Esophagus mucosa (tissue), 1 donor: Measurements from ENCODE around the gene RPS6KL1. TPM values are rescaled to one million over a fixed set of nuclear protein-coding genes. Genes with fewer than 3 reads are reported as not detected.

Source experiments
- ATAC-seq: fragments of 200-7000 bp; cut with Tn5 transposase; one replicate; pipeline ENCODE4 v1.9.1; 2020
- total RNA-seq: library from RNA; stranded (reverse); gene quantifications from one replicate; pipeline ENCODE4 v1.2.4, GENCODE V29; 2023
- donor health status: DM: yes; HTN: yes; CAD: no.

The RPS6KL1 gene
- total RNA-seq, 1 donor from 2014 or later: 1.7 TPM

DNA sequence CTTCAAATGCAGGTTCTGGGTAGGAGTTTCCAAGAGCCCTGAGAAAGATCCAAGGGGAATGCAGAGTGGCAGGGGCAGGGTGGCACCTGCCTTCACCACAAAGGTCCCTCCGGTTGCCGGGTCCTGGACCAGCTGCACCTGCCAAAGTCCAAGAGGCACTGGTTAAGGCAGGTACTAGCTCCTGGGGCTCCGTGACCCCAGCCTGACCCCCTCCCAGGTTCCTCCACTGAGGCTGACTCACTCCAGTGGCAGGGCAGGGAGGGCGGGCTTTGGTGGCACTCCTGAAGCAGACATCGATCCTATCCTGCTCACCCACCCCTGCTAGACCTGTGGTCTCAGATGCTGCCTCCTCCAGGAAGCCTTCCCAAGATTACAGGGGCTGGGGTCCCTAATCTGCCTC lies 11.4 kb downstream of the RPS6KL1 start:
- peak; percentile 43 for ATAC-seq

DNA sequence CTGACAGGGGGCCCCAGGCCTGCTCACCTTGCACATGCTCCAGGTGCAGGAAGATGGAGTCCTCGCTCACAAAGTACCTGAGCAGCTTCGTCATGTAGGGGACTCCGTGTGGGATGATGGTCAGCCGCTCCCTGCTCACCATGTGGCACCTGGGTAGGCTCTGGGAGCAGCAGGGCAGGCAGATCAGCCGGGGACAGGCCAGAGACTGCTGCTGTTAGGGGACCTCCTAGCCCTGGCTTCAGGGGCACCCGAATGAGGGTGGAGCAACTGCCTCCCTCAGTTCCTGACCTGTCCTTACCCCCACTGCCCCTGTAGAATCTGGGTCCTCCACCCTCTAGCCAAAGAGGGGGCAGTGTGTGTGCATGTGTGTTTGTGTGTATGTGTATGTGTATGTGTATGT lies 11.8 kb downstream of the RPS6KL1 start:
- no peak for ATAC-seq

GRCh38 chr14:74910556-74910955 lies 12.5 kb downstream of the RPS6KL1 start:
- ATAC-seq: no peak

- no peak for ATAC-seq
Observed at GRCh38 chr14:74909911-74910310, 13.1 kb downstream of the RPS6KL1 start.

DNA sequence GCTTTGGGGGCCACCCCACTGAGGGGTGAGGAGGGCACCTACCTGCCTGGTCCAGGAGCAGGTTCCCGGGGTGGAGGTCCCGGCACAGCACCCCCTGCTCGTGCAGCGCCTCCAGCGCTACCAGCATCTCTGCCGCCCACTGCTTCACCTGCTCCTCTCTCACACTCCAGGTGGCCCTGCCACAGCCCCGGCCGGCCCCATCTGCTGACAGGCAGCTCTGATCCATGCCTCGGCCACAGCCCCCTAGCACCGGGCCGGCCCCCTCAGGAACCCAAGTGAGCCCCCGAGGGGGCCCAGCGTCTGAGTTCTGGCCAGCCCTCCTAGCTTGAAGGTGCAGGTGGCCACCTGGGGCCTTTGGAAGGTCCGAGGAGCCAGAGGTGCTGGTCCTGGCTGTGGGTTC lies 13.6 kb downstream of the RPS6KL1 start:
- no peak for ATAC-seq

DNA sequence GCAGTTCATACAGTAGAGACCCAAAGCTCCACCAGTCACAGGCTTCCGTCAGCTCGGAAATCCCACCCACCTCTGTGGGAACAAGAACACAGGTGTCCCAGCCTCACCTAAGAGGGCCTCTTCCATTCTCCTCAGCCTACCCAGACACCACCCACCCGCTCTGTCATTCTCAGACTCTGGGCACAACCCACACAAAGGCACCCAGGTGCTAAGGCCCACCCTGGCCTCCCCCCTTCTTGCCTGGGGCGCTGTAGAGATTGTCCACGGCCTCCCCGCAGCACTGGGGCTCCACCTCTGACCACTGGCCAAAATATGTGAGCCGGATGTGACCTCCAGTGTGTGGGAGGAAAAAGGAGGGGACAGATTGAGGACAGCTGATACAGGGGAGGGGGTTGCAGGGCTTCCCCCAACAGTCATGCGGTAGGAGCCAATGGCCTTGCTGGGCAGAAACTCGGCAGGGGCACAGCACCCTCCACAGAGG lies 14.2 kb downstream of the RPS6KL1 start:
- ATAC-seq: no peak

GRCh38 chr14:74907744-74908143 lies 15.3 kb downstream of the RPS6KL1 start:
- ATAC-seq: no peak

GRCh38 chr14:74906925-74907521 lies 16.0 kb downstream of the RPS6KL1 start:
- ATAC-seq: peak; percentile 2

- ATAC-seq: peak; percentile 40
Observed at GRCh38 chr14:74905595-74906142, 17.4 kb downstream of the RPS6KL1 start.

DNA sequence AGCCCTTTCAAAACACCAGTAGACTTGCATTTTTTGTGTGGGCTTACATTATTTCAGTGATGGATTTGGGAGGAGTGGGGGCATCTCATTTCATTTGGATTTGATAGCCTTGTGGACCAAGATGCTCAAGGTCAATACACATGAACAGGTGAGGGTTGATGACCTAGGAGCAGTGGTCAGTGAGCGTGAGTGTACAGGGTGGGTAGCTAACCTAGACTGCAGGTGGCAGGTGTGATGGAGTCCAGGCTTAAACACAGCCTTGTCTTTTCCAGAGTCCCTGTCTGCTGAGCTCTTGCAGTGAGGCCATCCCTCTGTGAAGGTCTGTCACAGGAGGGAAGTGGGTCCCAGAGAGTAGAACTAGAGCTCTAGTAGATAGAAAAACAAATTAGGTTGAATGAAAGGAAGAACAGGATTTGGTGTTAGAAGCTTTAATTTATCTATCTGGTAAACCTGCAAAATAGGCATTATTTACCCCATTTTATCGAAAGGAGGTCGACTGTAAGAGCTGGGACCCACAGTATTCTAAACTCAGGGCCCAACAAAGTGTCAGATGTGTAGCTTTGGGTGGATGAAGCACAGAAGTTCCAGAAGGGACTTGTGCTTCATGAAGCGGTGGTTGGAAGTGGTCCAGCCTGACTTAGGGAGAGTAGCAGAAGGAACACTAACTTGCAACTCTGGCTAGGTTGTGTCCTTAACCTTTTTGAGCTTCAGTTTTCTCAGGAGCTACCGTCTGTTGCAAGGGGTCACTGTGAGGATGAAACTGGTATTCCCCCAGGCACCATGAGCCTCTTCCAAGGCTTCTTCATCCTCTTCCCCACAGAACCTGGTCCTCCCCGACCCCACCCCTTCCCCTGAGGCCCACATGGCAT lies 18.2 kb downstream of the RPS6KL1 start:
- ATAC-seq: no peak

GRCh38 chr14:74902941-74903705 lies 19.9 kb downstream of the RPS6KL1 start:
- ATAC-seq: no peak

DNA sequence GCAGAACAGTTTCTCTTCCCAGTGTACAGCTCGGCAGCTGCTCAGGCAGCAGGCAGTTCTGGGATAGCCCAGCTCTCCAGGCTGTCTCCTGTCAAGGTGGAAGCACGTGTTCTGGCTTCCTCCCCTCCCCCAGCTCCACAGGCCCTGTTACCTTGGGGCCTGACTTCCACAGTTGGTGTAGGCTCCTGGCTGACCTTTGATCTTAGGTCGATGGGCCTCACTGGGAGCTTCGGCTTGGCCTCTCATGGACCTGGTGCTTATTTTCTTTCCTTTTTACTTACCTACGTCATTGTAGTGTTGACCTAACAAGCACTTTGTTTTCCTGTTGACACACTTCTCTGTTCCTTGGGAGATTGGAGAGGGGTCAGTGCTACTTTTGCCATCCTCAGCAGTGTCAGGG lies 24.4 kb downstream of the RPS6KL1 start:
- peak; percentile 16 for ATAC-seq

DNA sequence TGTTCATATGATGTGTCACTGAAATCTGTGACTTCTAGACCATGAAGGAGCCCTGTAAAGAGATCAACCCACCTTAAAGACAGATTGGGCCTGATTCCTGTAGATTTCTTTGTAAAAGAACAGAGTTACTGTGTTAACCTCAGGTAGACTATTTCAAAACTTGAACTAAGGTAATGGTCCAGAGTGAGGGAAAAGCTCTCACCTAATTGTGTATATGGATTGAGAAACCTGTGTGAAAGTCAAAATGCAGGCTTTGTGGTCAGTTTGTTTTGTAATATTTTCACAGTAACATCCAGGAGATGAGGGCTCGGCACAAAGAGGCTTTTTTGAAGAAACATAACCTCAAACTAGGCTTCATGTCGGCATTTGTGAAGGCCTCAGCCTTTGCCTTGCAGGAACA lies 25.0 kb downstream of the RPS6KL1 start:
- no peak for ATAC-seq

DNA sequence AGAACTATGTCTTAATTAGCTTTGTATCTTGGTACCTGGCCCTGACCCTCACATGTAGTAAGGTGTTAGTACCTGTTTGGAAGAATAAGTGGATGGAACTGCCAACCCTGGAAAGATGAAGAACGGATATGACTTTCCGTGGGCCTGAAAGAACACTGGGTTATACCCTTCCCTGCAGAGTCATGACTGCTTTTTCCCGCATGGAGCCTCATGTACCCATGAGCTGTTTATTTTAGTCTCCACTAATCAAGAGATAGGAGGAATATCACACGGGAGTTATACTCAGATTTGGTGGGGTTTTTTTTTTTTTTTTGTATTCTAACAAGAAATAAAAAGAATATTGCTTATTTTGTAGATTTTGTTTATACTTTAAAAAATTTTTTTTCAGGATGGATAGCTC lies 25.4 kb downstream of the RPS6KL1 start:
- ATAC-seq: no peak

- no peak for ATAC-seq
Observed at GRCh38 chr14:74896400-74896799, 26.7 kb downstream of the RPS6KL1 start.

GRCh38 chr14:74893614-74894091 lies 29.4 kb downstream of the RPS6KL1 start:
- ATAC-seq: no peak

DNA sequence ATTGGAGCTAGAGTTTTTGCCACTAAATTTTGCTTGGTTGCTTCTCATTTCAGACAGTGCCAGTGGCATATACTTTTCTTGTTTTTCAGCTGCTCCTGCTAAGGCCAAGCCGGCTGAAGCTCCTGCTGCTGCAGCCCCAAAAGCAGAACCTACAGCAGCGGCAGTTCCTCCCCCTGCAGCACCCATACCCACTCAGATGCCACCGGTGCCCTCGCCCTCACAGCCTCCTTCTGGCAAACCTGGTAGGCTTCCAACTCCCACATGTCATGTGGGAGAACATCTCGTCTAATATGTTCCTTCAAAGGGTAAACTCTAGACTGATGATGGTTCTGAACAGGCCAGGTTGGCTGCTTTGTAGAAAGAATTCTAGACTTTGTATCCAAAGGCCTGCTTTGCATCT lies 30.3 kb downstream of the RPS6KL1 start:
- no peak for ATAC-seq

DNA sequence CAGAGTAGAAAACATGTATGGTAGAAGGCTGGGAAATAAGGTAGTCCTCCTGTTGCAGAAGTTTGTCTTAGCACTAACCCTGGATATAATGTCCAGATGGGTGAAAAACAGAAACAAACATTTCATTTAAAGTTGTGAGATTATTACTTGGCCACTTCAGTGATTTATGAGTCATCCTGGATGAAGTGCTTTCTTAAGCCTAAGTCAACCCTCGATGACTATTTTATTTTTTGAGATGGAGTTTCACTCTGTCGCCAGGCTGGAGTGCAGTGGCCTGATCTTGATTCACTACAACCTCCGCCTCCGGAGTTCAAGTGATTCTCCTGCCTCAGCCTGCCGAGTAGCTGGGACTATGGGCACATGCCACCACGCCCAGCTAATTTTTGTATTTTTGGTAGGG lies 31.2 kb downstream of the RPS6KL1 start:
- ATAC-seq: peak; percentile 54

- ATAC-seq: no peak
Observed at GRCh38 chr14:74890262-74890661, 32.8 kb downstream of the RPS6KL1 start.

DNA sequence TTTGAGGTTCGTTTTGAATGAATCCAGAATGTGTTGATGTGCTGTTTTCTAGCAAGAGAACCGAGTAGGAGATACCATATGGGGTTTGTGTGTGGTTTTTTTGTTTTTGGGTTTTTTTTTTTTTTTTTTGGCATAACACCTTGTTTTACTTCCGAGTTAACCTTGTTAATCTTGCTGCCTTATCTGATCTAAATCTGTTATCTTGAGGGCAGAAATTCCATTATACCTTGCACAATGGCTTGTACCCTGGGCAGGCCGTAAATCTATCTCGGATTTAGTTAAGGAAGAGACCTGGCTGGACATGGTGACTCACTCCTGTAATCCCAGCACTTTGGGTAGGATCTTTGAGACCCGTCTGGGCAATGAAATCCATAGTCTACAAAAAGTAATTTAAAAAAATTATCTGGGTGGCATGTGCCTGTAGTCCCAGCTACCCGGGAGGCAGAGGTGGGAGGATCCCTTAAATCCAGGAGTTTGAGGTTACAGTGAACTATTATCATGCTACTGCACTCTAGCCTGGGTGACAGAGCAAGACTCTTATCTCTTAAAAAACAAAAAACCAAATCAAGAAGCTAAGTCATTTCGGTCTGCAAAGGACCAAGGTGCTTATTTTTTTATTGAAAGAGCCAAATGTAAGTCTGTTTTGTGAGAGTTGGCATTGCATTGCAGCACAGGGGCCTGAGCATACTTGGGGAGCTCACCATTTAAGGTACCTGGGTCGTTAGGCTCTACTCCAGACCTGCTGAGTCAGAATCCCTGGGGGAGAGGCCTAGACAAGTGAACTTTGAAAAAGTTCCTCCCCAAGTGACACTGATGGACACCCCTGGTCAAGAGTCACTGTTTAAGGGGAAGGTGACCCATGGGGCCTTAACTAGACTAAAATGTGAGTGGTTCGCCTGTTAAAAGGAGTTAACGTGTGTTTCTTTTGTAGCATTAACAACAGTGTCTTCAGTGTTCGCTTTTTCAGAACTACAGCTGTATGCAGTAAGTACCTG lies 34.6 kb downstream of the RPS6KL1 start:
- no peak for ATAC-seq

GRCh38 chr14:74886001-74886400 lies 37.1 kb downstream of the RPS6KL1 start:
- ATAC-seq: no peak
